Activated effector memory CD4-positive, alpha-beta T cell treated with Interleukin-2 at 50 U/mL for 16 hours (primary cell): ENCODE results near the gene C1orf56.

Experiments
- DNase-seq: peaks from one replicate; pipeline ENCODE4 v3.0.0-alpha.2; 2020

Gene C1orf56

GRCh38 chr1:151026460-151026859 lies 21.1 kb upstream of the C1orf56 start:
- no peak for DNase-seq

- DNase-seq, result no peak
Observed at GRCh38 chr1:151032164-151032563, 15.4 kb upstream of the C1orf56 start.

- DNase-seq, result no peak
Observed at GRCh38 chr1:151035167-151035566, 12.4 kb upstream of the C1orf56 start.

GRCh38 chr1:151036356-151036755 lies 11.2 kb upstream of the C1orf56 start, which contains the start of gene BNIPL:
Gene BNIPL, plus strand, starts transcription at chr1:151036586. Its CDS starts 140 bp downstream, at chr1:151036726.
- DNase-seq, result no peak

- no peak for DNase-seq
Observed at GRCh38 chr1:151037032-151037431, 10.5 kb upstream of the C1orf56 start.

GRCh38 chr1:151039521-151039920 lies 8.0 kb upstream of the C1orf56 start:
- DNase-seq, result no peak

- no peak for DNase-seq
Observed at GRCh38 chr1:151043163-151043562, 4.4 kb upstream of the C1orf56 start.

GRCh38 chr1:151047925-151048644 lies 534 bp downstream of the C1orf56 start:
- DNase-seq, result no peak

- peak; percentile 47 for DNase-seq
Observed at GRCh38 chr1:151048645-151049032, 1.1 kb downstream of the C1orf56 start.

GRCh38 chr1:151049458-151049857 lies 1.9 kb downstream of the C1orf56 start:
- DNase-seq, result no peak

- no peak for DNase-seq
Observed at GRCh38 chr1:151050051-151050688, 2.6 kb downstream of the C1orf56 start.

- DNase-seq, result no peak
Observed at GRCh38 chr1:151051356-151052009, 3.9 kb downstream of the C1orf56 start.

GRCh38 chr1:151054971-151055547 lies 7.5 kb downstream of the C1orf56 start:
- no peak for DNase-seq

GRCh38 chr1:151055581-151055980 lies 8.0 kb downstream of the C1orf56 start:
- no peak for DNase-seq

- DNase-seq, result peak; percentile 16
Observed at GRCh38 chr1:151056149-151056548, 8.6 kb downstream of the C1orf56 start.

- no peak for DNase-seq
Observed at GRCh38 chr1:151058692-151059091, 11.1 kb downstream of the C1orf56 start.

- DNase-seq, result peak; percentile 79
Observed at GRCh38 chr1:151059109-151060006, 11.8 kb downstream of the C1orf56 start, which contains the start of gene CDC42SE1. Gene CDC42SE1, minus strand, starts transcription at chr1:151059622. Its CDS starts 3,892 bp downstream, at chr1:151055730.

GRCh38 chr1:151060007-151060656 lies 12.6 kb downstream of the C1orf56 start, which contains the start of gene MLLT11:
Gene MLLT11, plus strand, starts transcription at chr1:151060397. Its CDS starts 6,828 bp downstream, at chr1:151067225.
- no peak for DNase-seq

- no peak for DNase-seq
Observed at GRCh38 chr1:151060657-151061421, 13.3 kb downstream of the C1orf56 start.

- no peak for DNase-seq
Observed at GRCh38 chr1:151061704-151062103, 14.2 kb downstream of the C1orf56 start.
